GM21360 (cell line): ENCODE measurements around the gene CCL25.
"Not testable (repeated sequence)": the region's sequence is repeated elsewhere in the genome, so short reads cannot be mapped to it uniquely, and the experiment has no call there.

Source experiments
- ATAC-seq: cut with Tn5 transposase; IDR thresholded peaks from one replicate; pipeline ENCODE4 v1.9.1; 2021; ENCODE audit warnings: mild to moderate bottlenecking, moderate library complexity; ENCODE audit not compliant: unreplicated experiment

Gene CCL25, protein sequence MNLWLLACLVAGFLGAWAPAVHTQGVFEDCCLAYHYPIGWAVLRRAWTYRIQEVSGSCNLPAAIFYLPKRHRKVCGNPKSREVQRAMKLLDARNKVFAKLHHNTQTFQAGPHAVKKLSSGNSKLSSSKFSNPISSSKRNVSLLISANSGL

DNA sequence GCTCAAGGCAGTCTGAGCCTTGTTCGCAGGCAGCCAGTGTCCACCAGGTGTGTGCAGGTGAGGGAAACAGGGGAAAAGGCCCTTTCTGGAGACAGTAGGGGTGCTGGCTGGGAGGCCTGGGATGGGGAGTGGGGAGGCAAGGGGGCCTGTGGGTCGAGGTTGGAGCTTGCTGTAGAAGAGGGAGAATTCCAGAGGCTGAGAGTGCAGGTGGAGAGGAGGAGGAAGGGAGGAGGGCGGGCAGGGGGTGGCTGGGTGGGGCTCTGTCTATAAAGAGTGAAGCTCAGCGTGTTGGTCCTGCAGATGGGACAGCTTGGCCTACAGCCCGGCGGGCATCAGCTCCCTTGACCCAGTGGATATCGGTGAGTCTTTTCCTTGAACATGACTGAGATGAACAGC is at the start of gene CCL25:
TSS of gene CCL25 (plus strand) at position 297 of the 396 bp plus-strand sequence. CDS start 290 bp downstream, outside the sequence.
- no peak for ATAC-seq

DNA sequence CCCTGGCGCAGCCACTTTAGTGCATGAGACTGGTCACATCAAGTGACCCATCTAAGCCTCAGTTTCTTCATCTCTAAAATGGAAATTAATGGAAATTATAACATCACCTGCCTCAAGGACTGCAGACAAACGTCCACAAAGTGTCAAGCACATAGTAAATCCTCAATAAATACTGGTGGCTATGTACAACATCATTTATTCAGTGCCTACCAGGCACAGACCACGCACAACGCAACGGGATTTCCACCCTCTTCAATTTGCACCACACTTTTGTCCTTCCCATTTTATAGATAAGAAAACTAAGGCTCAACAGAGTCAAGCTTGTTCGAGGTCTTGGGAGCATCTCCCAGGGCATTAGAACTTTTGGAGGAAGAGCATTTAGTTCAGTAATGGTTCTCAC is 48.6 kb upstream of the CCL25 start:
- no peak for ATAC-seq

DNA sequence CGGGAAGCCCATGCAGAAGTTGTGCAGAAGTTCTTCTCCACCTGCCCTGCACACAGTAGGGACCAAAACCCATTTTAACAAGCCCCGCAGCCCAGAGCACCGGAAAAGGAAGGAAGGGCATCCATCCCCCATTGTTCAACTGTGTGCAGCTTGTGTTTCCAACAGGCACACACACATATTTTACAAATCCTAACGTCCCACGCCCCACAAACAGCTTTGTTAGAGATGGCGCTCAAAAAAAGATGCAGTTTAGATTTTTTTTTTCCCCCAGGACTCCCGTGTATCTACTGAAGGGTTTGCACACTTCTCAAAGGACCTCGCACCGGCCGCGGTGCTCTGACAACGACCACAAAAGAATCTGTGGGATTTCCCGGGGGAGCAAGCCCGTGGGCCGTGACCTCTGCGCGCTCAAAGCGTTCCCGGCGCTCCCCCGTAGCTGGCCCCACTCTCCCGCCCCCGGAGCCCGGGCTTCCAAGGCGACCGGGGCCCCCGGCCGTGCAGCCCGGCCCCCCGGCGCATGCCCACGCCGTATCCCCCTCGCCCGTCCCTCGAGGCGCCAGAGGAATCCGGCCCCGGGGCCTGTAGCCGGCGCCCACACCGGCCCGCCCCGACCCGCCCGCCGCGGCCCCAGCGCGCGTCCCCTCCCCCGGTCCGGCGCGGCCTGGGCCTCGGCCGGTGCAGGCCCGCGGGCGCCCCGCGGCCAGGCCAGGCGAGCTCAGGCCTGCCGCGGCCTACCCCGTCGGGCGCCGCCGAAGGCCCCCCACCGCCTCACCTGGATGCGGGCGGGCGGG is 47.6 kb upstream of the CCL25 start:
- peak; percentile 25 for ATAC-seq

DNA sequence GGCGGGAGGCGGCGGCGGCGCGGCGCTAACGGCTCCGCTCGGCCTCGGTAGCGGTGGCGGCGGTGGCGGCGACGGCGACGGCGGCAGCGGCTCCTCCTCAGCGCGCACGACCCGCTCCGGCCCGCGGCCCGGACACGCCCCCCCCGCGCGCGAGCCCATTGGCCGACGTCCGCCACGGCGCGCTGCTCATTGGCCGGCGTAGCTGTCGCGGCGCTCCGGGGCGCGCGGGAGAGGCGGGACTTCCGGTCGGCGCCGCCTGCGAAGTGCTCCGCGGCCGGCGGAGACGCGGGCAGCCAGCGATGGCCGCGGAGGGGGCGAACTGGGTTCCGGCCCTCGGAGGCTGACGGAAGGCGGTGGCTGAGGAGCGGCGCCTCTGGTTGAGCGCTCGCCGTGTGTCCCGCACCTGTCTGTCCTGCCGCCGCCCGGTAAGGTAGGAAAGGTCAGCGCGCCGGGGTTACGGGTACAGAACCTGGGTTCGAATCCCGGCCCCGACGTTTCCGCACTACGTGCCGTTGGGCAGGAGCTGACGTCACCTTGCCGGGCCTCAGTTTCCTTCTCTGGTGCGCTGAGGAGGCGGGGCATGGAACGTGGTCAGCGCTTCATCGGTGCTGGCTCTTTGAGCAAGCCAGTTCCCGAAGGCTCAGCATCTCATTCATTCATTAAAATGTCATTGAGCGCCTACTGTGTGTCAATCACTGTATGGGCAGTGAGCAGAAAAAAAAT is 46.9 kb upstream of the CCL25 start, which contains the start of gene ELAVL1:
TSS of gene ELAVL1 (minus strand) at position 108 of the 723 bp plus-strand sequence. CDS start 13,826 bp downstream, outside the sequence.
- ATAC-seq, result peak; percentile 62

GRCh38 chr19:8017808-8018207 is 34.8 kb upstream of the CCL25 start:
- no peak for ATAC-seq

DNA sequence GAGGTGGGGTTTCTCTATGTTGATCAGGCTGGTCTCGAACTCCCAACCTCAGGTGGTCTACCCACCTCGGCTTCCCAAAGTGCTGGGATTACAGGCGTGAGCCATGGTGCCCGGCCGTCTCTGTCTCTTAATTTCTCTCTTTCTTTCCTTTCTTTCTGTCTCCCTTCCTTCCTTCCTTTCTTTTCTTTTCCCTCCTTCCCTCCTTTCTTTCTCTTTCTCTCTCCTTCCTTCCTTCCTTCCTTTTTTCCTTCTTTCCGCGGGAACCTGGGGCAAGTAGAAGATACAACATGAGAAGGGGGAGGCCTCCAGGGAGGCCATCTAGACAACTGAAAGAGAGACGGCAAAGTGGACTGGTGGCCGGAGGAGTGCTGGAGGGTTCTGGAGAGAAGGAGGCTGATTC is 31.9 kb upstream of the CCL25 start:
- ATAC-seq, result no peak

- no peak for ATAC-seq
Measured at GRCh38 chr19:8021374-8021773, 31.2 kb upstream of the CCL25 start.

DNA sequence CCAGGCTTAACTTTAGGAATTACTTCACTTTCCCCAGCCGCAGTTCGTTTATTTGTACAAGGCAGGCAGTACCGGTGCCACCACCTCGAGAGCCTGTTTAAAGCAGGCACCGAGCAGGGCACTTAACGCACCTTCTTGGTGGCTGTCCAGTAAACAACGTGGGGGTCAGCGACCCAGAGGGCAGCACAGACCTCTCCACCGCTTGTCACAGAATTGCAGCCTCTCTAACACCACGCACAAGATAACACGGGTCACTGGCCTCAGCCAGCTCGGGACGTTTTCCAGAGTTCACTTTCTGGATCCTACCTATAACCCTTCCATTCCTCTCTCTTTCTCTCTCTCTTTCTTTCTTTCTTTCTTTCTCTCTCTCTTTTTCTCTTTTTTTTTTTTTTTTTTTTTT is 30.3 kb upstream of the CCL25 start:
- ATAC-seq, result no peak

DNA sequence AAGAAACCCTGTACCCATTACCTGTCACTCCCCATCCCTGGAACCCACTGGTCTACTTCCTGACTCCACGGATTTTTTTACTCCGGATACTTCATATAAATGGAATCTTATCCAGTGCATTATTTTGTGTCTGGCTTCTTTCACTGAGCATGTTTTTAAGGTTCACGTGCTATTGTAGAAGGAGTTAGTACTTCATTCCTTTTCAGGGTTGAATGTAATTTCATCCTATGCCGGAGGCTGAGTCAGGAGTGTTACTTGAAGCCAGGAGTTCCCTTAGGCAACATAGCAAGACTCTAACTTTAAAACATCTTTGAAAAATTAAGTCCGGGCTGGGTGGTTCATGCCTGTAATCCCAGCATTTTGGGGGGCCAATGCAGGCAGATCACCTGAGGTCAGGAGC is 29.2 kb upstream of the CCL25 start:
- ATAC-seq, result no peak

- not testable (repeated sequence) for ATAC-seq
Measured at GRCh38 chr19:8024256-8024655, 28.3 kb upstream of the CCL25 start.

DNA sequence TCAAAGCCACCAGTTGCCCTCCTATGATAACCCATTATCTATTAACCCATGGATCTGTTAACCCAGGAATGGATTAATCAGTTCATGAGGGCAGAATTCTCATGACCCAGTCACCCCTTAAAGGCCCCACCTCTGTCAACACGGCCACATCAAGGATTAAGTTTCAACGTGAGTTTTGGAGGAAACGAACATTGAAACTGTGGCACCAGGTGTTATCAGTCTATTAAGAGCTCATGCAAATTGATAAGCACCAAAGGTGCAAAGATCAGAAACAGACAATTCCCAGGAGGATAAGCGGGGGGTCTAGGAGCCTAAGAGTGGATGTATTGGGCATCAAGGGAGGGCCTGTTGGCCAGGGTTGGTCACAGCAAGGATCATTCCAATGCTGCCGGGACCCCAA is 27.2 kb upstream of the CCL25 start:
- no peak for ATAC-seq

GRCh38 chr19:8028951-8029491 is 23.5 kb upstream of the CCL25 start:
- ATAC-seq, result no peak

DNA sequence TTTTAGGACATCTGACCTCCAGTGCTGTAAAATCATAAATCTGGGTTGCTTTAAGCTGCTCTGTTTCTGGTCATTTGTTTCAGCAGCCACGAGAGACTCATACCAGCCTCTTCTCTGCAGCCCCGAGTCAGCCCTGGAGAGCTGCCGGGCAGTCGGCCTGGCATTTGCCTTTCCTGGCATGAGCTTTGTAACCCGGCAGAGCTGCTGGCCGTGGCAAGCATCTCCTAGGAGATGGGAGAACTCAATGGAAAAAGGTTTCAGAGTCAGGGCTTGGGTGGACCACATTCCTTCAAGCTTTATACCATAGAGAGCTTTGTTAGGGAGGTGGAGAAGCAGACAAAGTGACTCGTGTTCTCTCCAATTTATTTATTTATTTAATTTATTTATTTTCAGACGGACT is 21.6 kb upstream of the CCL25 start:
- no peak for ATAC-seq

- not testable (repeated sequence) for ATAC-seq
Measured at GRCh38 chr19:8033287-8034177, 19.0 kb upstream of the CCL25 start.

DNA sequence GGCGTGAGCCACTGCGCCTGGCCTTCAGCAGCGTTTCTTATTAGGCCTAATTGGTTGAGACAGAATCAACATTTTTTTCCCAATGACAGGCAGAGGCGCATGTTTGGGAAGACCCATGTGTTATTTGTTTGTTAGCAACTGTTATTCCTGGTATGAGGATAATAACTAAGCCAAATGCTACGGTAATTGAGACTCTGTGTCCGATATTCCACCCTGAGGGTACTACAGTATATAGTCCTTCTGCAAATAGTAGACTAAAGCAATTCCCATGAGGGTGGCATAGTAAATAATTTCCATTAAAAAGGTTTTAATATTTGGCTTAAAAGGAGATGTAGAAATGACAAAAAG is 18.4 kb upstream of the CCL25 start:
- ATAC-seq, result no peak

- ATAC-seq, result no peak
Measured at GRCh38 chr19:8036434-8037099, 16.0 kb upstream of the CCL25 start.

- no peak for ATAC-seq
Measured at GRCh38 chr19:8038815-8039214, 13.7 kb upstream of the CCL25 start.

DNA sequence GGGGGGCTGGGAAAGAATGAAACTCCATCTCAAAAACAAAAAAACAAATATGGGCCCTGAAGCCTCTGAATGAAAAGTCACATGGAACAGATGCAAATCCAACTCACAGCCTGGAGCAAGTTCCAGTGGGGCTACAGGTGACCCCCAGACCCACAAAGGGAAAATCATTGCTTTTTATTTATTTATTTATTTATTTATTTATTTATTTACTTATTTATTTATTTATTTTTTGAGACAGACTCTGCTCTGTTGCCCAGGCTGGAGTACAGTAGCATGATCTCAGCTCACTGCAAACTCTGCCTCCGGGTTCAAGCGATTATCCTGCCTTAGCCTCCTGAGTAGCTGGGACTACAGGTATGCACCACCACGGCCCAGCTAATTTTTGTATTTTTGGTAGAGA is 13.3 kb upstream of the CCL25 start:
- no peak for ATAC-seq

DNA sequence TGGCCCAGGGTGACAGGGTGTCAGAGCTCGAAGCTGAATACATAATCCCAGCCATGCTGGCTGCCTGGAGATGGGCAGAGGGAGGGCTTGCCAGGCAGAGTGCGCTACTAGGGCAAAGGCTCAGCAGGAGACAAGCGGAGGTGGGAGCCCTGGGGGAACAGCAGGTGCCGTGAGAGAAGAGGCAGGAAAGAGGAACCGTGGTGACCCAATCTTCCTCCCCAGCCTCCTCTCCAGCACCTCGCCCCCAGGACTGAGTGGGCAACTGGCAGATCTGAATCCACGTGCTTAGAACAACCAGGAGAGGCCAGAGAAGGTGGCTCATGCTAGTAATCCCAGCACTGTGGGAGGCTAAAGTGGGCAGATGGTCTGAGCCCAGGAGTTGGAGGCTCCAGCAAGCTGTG is 11.0 kb upstream of the CCL25 start:
- no peak for ATAC-seq

GRCh38 chr19:8042900-8043299 is 9.7 kb upstream of the CCL25 start:
- ATAC-seq, result no peak
